HCT116 (cell line): ENCODE results near the gene CYP26B1. TPM values are rescaled to one million over a fixed set of nuclear protein-coding genes. Genes with fewer than 3 reads are reported as not detected.

ENCODE experiments used
- ATAC-seq: fragments of 200-7000 bp; cut with Tn5 transposase; 2 replicates; pipeline ENCODE4 v1.9.1; 2020; ENCODE audit warnings: mild to moderate bottlenecking, moderate library complexity
- BruUV-seq: library from RNA; stranded (reverse); fragments of 400-500 nt; replicated peaks from 2 replicates; lab custom pipeline; 2021; lab: Mats Ljungman, UMichigan
- CTCF ChIA-PET: fragments of 300-600 bp; sonication (Branson Sonifier 250); formaldehyde crosslinking; loops from one replicate; lab custom pipeline; 2021; ENCODE audit warnings: antibody characterized with exemption; lab: Charles Lee
- POLR2A ChIA-PET: fragments of 300-600, 350-600 bp; sonication (Branson Sonifier 250); formaldehyde crosslinking; loops from one replicate; lab custom pipeline; 2021; ENCODE audit warnings: antibody characterized with exemption; lab: Charles Lee
- RAD21 ChIA-PET, 2 experiments: fragments of 300-600 bp; sonication (Branson Sonifier 250); formaldehyde crosslinking; loops; one replicate each; lab custom pipeline; 2023; ENCODE audit warnings: low total read pairs in 2 of 2; ENCODE audit not compliant: uncharacterized antibody in 2 of 2, unreplicated experiment in 2 of 2, low non-redundant PET in 1 of 2; lab: Charles Lee
- DNase-seq: peaks from one replicate; pipeline ENCODE4 v3.0.0-alpha.2; 2010; ENCODE audit warnings: low read depth, low spot score
- H2AFZ ChIP-seq: fragments of 200-600 bp; shearing (Covaris generic), sonication (generic); 2 replicates; pipeline ENCODE4 v1.6.1; 2017; ENCODE audit warnings: low read depth, mixed run types, mixed read lengths, antibody characterized with exemption, low read length; ENCODE audit not compliant: poor library complexity, severe bottlenecking
- H3K27ac ChIP-seq: 2 replicates; pipeline ENCODE4 v1.5.1; 2012; ENCODE audit warnings: low read depth, low read length
- H3K27me3 ChIP-seq: fragments of 200-600 bp; sonication (generic); 2 replicates; pipeline ENCODE4 v1.6.1; 2016; ENCODE audit warnings: mixed run types, low read length, mixed read lengths; ENCODE audit not compliant: insufficient read depth
- H3K36me3 ChIP-seq, 2 experiments: fragments of 200-500 bp in 1 of 2; fragments of 200-600 bp in 1 of 2; sonication (Bioruptor generic) in 1 of 2; sonication (generic) in 1 of 2; 2 replicates each; pipeline versions ENCODE4 v1.5.1 to v1.6.1; 2014 to 2016; ENCODE audit warnings: low read length in 2 of 2, inconsistent platforms in 1 of 2, mixed read lengths in 1 of 2, mixed run types in 1 of 2; ENCODE audit not compliant: insufficient read depth in 2 of 2, control insufficient read depth in 1 of 2
- H3K4me1 ChIP-seq, 2 experiments: fragments of 200-600 bp in 1 of 2; sonication (generic) in 1 of 2; 2 replicates each; pipeline versions ENCODE4 v1.5.1 to v1.6.1; 2012 to 2017; ENCODE audit warnings: low read length in 2 of 2, inconsistent platforms in 1 of 2, mild to moderate bottlenecking in 1 of 2, mixed read lengths in 1 of 2, mixed run types in 1 of 2, moderate library complexity in 1 of 2; ENCODE audit not compliant: insufficient read depth in 2 of 2, control insufficient read depth in 1 of 2
- H3K4me2 ChIP-seq: fragments of 200-600 bp; sonication (generic); 2 replicates; pipeline ENCODE4 v1.6.1; 2017; ENCODE audit warnings: mixed run types, low read length, mixed read lengths
- H3K4me3 ChIP-seq, 2 experiments: fragments of 200-600 bp in 1 of 2; sonication (generic) in 1 of 2; replicated peaks in 1 of 2; 2 replicates each; pipeline ENCODE4 v1.5.1; 2011 to 2016; ENCODE audit warnings: low read length in 2 of 2, control low read depth in 1 of 2, low read depth in 1 of 2, mild to moderate bottlenecking in 1 of 2, mixed read lengths in 1 of 2, mixed run types in 1 of 2
- H3K79me2 ChIP-seq: fragments of 200-600 bp; sonication (generic); 2 replicates; pipeline ENCODE4 v1.6.1; 2017; ENCODE audit warnings: mild to moderate bottlenecking, mixed run types, low read length, moderate library complexity, mixed read lengths; ENCODE audit not compliant: insufficient read depth
- H3K9ac ChIP-seq: fragments of 200-600 bp; sonication (generic); 2 replicates; pipeline ENCODE4 v1.6.1; 2016; ENCODE audit warnings: low read length, mixed read lengths
- H3K9me2 ChIP-seq: fragments of 200-600 bp; sonication (generic), shearing (Covaris generic); 2 replicates; pipeline ENCODE4 v1.6.1; 2017; ENCODE audit warnings: mixed run types, mild to moderate bottlenecking, moderate library complexity; ENCODE audit not compliant: insufficient read depth
- H3K9me3 ChIP-seq, 2 experiments: fragments of 200-500 bp in 1 of 2; fragments of 200-600 bp in 1 of 2; sonication (Bioruptor generic) in 1 of 2; sonication (generic) in 1 of 2; 2 replicates each; pipeline ENCODE4 v1.6.1; 2014 to 2017; ENCODE audit warnings: low read length in 2 of 2, mixed read lengths in 2 of 2, inconsistent platforms in 1 of 2, low read depth in 1 of 2, mild to moderate bottlenecking in 1 of 2, mixed run types in 1 of 2, moderate library complexity in 1 of 2; ENCODE audit not compliant: control insufficient read depth in 1 of 2, insufficient read depth in 1 of 2
- H4K20me1 ChIP-seq: fragments of 200-600 bp; sonication (generic), shearing (Covaris generic); 2 replicates; pipeline ENCODE4 v1.6.1; 2017; ENCODE audit warnings: mixed run types, mild to moderate bottlenecking, moderate library complexity; ENCODE audit not compliant: insufficient read depth
- ELF1 ChIP-seq: IDR thresholded peaks from 2 replicates; pipeline ENCODE4 v1.6.1; 2012; ENCODE audit warnings: low read depth, borderline replicate concordance
- EZH2phosphoT487 ChIP-seq: fragments of 200-600 bp; IDR thresholded peaks from 2 replicates; pipeline ENCODE4 v1.6.1; 2018; ENCODE audit warnings: antibody characterized with exemption, borderline replicate concordance
- FOSL1 ChIP-seq: IDR thresholded peaks from 2 replicates; pipeline ENCODE4 v1.6.1; 2012; ENCODE audit warnings: low read depth
- POLR2AphosphoS5 ChIP-seq: IDR thresholded peaks from 2 replicates; pipeline ENCODE4 v1.6.1; 2011; ENCODE audit warnings: mild to moderate bottlenecking, low read depth, low read length, moderate library complexity
- SIN3A ChIP-seq: IDR thresholded peaks from 2 replicates; pipeline ENCODE4 v1.6.1; 2012; ENCODE audit warnings: low read depth
- YY1 ChIP-seq: IDR thresholded peaks from 2 replicates; pipeline ENCODE4 v1.6.1; 2011; ENCODE audit warnings: low read length, low read depth, moderate library complexity, mild to moderate bottlenecking; ENCODE audit not compliant: insufficient replicate concordance; ENCODE audit errors: extremely low read depth
- ZBTB33 ChIP-seq: IDR thresholded peaks from 2 replicates; pipeline ENCODE4 v1.6.1; 2011; ENCODE audit warnings: mild to moderate bottlenecking, low read length, moderate library complexity; ENCODE audit not compliant: insufficient replicate concordance; ENCODE audit errors: extremely low read depth
- intact Hi-C: fragments of 100-400 bp; cut with micrococcal nuclease; formaldehyde crosslinking; loops from 2 replicates; pipeline ENCODE4 v1.10.0; 2022
- total RNA-seq: library from RNA; stranded (reverse); gene quantifications from one replicate; pipeline ENCODE4 v1.2.1, GENCODE V29; 2021; ENCODE audit not compliant: unreplicated experiment
- TF ChIP-seq, protein P1 (sequence below): IDR thresholded peaks from 2 replicates; pipeline ENCODE4 v1.6.1; 2012

CYP26B1 gene
- total RNA-seq, 1 experiment from 2014 or later, result 21.1 TPM

- H3K27ac ChIP-seq, result no peak overlapping the region
- POLR2A ChIA-PET, result no interaction called here
These were observed 7.6 kb downstream of the CYP26B1 start for GRCh38 chr2:72139874-72140620.

More at GRCh38 chr2:72139874-72140620, 7.6 kb downstream of the CYP26B1 start:
- peaks cover 13 to 21% of the 10 kb centered on the region in 2 experiments for H3K4me1 ChIP-seq
- RAD21 ChIA-PET, result no interaction called here
- BruUV-seq, result no TSS peak
- TF ChIP-seq ELF1, result no peak
- no peak for TF ChIP-seq EZH2phosphoT487
- no peak for TF ChIP-seq ZBTB33
- TF ChIP-seq, protein P1, sequence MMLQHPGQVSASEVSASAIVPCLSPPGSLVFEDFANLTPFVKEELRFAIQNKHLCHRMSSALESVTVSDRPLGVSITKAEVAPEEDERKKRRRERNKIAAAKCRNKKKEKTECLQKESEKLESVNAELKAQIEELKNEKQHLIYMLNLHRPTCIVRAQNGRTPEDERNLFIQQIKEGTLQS, result no peak
- TF ChIP-seq YY1, result no peak
- no peak for TF ChIP-seq FOSL1
- no peak for TF ChIP-seq POLR2AphosphoS5
- TF ChIP-seq SIN3A, result no peak
- TF ChIP-seq, all 23 proteins: peak for 0
- H3K36me3 ChIP-seq, result no peaks in the 10 kb centered on the region
- no peak overlapping the region for H3K9ac ChIP-seq
- no peaks in the 10 kb centered on the region for H4K20me1 ChIP-seq
- no peaks in the 10 kb centered on the region for H3K79me2 ChIP-seq
- intact Hi-C loops, result no loop called here
- ATAC-seq (no peak), DNase-seq (no peak)
- H3K9me2 ChIP-seq, result no peaks in the 10 kb centered on the region
- no peaks in the 10 kb centered on the region for H3K9me3 ChIP-seq
- no peaks in the 10 kb centered on the region for H3K27me3 ChIP-seq
- no peak overlapping the region for H2AFZ ChIP-seq
- no peak overlapping the region for H3K4me2 ChIP-seq
- CTCF ChIA-PET, result interaction anchor here (1.4 kb wide), 1 partner anchor 216 kb away, joined by 3 read pairs; no protein-coding TSS in a partner anchor
- no peak overlapping the region for H3K4me3 ChIP-seq
